HG02588 (cell line): ENCODE results near the gene RAB11FIP3.
A peak's percentile ranks its signal among the peaks of the same experiment; 100 is the strongest.

Experiments
- ATAC-seq: cut with Tn5 transposase; IDR thresholded peaks from one replicate; pipeline ENCODE4 v1.9.1; 2021; ENCODE audit warnings: mild to moderate bottlenecking, moderate library complexity; ENCODE audit not compliant: unreplicated experiment

RAB11FIP3 gene

DNA sequence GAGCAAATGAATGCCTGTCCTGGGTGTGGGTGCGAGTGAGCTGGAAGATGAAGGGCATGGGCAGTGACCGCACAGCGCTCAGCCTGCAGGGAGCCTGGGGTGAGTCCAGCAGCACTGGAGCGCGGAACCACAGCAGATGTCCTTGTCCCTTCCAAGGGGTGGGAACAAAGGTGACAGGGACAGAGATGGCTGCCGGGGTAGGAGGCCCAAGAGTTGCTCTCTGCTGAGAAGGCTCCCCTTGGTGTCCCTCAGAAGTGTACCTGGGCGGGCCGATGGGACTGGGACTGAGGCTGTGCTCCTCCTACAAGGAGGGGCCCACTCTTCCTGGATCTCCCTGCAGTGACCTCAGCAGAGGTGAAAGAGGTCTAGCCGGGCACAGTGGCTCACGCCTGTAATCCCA is 36.1 kb upstream of the RAB11FIP3 start:
- no peak for ATAC-seq

DNA sequence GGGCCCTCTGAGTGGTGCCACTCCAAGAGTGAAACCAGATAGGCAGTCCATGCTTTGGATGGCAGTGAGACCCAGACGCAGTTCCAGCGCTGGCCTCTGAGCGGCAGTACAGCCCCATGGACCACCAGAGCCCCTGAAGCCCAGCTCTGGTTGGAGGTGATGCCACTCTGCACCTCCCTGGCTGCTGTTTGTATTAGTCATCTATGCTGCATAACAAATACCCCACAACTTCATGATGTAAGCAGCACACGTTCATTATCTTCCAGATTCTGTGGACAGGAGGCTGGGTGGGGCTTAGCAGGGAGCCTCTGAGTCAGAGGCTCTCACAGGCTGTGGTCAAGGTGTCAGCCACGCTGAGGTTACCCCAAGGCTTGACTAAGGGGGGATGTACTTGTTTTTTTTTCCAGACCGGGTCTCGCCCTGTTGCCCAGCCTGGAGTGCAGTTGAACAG is 33.5 kb upstream of the RAB11FIP3 start:
- no peak for ATAC-seq

DNA sequence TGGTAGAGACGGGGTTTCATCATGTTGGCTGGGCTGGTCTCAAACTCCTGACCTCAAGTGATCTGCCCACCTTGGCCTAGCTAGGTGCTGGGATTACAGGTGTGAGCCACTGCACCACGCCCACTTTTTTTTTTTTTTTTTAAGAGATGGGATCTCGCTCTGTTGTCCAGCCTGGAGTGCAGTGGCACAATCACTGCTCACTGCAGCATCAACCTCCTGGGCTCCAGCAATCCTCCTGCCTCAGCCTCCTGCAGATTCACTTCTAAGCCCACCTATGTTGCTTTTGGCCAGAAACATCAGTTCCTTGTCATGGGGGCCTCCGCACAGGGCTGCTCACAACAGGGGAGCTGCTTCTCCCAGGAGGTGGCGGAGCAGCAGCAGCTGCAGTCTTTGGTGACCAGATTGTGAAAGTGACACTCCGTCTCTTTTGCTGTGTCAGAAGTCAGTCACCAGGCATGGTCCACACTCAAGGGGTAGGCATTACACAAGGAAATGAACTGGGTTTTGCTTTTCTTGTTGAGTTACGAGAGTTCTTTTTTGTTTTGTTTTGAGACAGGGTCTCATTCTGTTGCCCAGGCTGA is 32.9 kb upstream of the RAB11FIP3 start:
- no peak for ATAC-seq

DNA sequence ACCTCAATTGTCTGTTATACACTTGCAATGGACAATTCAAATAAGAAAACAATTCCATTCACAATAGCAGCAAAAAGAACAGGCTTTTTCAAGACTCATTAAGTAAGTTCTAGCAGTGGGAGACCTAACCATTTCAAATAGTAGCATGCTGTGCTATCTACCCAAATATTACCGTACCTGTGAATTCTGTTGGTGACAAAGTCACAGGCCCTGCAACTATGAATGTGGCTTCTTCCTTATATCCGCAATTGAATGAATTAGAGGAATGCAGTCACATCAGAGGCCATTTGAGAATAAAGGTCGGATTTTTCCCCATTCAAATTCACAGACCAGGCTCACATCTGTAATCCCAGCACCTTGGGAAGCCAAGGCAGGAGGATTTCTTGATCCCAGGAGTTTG is 29.2 kb upstream of the RAB11FIP3 start:
- ATAC-seq = no peak

DNA sequence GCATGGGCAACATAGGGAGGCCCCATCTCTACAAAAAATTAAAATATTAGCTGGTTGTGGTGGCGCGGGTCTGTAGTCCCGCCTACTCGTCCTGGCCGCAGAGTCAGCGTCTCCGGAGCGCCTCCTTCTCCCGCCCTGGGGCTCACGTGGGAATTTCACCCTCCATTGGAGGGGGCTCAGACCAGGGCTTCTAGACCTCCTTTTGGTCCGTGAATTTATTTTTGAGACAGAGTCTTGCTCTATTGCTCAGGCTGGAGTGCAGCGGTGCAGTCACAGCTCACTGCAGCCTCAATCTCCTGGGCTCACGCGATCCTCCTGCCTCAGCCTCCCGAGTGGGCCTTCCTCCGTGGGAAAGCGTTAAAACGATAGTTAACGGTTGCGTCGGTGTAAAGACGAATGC is 28.8 kb upstream of the RAB11FIP3 start:
- no peak for ATAC-seq

DNA sequence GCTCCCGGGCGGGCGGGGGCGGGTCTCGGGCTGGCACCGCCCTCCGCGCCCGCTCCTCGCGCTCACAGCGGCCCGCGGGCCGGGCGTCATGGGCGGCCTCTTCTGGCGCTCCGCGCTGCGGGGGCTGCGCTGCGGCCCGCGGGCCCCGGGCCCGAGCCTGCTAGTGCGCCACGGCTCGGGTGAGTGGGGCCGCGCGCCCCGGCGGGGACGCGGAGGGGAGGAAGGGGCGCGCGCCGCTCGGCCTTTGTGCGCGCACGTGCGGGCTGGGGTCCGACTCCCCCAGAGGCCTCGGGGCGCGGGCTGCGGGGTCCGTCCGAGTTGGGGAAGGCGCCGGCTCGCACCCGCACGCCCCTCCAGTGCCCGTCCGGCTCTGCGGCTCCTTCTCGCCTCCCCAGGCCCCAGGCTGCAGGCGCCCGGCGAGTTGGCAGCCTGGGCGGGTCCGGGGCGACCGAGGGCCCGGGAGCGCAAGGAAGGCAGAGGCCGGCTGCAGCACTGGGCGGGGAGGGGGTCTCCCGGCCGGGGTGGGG is 28.3 kb upstream of the RAB11FIP3 start, which contains the start of gene NME4:
NME4 (plus strand) TSS at position 65 of the 527 bp plus-strand sequence; CDS start at position 89, 24 bp downstream.
- ATAC-seq = no peak

DNA sequence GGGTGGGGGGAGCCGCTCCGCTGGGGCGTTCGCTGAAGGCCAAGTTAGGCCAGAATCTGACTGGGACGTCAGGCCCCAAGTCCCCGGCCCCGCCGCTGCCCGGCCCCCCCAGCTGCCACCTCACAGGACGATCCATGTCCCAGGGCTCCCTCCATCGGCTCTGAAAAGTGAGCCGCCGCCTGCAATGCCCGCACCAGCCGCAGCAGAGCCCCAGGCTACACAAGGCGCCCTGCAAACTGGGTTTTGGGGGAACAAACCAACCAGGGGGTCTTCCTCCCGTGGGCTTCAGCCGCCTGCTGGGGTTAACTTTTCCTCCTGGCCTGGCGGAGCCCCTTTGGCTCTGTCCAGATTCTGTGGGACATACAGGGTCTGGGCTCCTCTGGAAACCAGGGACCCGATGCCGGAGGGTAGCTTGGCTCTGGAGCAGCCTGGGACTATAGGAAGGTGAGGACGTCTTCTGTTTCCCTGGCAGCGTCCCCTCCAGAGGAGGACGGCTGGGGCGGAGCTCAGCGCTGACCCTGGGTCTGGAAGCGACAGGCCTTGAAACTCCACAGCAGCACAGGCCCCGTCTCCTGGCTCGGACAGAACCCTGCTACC is 27.6 kb upstream of the RAB11FIP3 start:
- no peak for ATAC-seq

DNA sequence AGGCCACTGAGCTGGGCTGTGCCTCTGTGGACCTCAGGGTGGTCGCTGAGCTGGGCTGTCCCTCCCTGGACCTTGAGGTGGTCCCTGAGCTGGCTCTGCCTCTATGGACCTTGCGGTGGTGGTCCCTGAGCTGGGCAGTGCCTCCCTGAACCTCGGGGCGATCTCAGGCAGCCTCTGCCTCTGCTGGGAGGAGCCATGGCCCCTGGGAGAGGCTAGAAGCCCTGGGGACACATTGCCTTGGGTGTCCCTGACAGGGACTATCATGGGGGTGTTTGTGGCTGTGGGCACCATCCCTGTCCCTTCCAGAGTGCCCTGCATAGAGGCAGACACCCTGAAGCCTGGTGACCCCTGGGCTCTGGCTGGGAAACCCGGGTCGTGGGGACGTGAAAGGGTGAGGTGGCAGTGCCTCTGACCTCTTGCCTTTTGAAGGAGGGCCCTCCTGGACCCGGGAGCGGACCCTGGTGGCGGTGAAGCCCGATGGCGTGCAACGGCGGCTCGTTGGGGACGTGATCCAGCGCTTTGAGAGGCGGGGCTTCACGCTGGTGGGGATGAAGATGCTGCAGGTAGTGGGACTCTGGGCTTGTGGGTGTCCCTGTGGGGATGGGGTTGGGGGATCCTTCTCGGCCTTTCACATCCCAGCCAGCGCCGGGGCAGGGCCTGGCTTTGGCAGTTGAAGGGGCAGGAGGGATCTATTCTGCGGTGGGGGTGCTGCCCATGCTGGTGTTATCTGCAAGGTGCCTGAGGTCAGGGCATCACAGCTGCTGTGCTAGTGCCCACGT is 26.7 kb upstream of the RAB11FIP3 start:
- ATAC-seq = no peak

DNA sequence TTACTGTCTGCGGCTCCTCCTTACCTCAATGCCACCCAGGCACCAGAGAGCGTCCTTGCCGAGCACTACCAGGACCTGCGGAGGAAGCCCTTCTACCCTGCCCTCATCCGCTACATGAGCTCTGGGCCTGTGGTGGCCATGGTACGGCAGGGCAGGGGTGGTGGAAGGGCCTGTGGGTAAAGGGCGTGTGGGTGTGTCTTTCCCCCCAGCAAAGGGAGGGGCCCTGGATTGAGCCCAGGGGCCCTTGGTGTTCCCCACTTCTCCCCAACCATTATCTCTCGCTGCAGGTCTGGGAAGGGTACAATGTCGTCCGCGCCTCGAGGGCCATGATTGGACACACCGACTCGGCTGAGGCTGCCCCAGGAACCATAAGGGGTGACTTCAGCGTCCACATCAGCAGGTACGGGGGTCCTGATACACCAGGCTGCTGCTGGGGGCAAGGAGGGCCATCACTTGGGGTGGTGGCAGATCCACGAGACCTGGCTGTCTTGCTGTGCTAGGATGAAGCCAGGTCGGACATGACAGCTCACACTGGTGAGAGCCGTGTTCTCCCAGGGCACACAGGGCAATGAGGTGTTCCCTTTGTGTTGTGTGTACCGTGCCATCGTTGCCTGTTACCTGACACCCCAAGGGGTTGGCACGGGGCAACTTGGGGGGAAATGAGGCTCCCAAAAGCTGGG is 26.0 kb upstream of the RAB11FIP3 start:
- no peak for ATAC-seq

DNA sequence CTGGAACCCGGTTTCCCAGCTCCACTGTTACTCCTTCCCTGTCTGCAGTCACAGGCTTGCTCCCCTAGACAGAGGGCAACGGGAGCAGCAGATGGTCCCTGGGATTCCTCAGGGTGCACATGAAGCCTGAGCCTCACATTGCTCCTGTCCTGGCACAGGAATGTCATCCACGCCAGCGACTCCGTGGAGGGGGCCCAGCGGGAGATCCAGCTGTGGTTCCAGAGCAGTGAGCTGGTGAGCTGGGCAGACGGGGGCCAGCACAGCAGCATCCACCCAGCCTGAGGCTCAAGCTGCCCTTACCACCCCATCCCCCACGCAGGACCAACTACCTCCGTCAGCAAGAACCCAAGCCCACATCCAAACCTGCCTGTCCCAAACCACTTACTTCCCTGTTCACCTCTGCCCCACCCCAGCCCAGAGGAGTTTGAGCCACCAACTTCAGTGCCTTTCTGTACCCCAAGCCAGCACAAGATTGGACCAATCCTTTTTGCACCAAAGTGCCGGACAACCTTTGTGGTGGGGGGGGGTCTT is 25.3 kb upstream of the RAB11FIP3 start:
- ATAC-seq = no peak

DNA sequence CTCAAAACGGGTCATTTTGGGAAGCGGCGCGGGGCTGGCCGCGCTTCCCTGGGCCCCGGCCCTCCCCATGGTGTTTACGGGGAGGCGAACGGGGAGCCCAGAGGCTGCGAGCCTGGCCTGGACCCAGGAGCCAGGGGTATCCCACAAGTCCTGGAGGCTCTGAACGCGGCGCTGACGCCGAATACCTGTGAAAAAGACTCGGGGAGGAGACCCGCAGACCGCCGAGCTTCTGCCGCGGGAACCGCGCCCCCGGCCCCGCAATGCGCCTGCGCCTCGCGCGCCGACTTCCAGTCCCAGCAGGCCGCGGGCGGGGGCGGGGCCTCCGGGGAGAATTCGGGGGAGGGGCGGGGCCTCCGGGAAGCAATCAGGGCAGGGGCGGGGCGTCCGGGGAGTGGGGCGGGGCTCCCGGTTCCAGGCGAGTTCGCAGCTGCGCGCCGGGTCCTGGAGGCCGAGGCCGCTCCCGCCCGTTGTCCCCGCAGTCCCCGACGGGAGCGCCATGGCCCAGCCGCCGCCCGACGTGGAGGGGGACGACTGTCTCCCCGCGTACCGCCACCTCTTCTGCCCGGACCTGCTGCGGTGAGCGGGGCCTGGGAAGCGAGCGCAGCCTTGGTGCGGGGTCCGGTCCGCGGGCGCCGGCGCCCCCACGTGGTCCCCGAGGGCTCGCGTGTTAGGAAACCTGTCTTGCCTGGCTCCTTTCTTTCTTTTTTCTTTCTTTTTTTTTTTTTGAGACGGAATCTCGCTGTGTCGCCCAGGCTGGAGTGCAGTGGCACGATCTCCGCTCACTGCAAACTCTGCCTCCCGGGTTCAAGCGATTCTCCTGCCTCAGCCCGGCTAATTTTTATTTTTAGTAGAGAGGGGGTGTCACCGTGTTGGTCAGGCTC is 23.7 kb upstream of the RAB11FIP3 start, which contains the start of gene DECR2:
DECR2 (plus strand) TSS at position 418 of the 881 bp plus-strand sequence; CDS start at position 497, 79 bp downstream.
- ATAC-seq = peak; percentile 51

DNA sequence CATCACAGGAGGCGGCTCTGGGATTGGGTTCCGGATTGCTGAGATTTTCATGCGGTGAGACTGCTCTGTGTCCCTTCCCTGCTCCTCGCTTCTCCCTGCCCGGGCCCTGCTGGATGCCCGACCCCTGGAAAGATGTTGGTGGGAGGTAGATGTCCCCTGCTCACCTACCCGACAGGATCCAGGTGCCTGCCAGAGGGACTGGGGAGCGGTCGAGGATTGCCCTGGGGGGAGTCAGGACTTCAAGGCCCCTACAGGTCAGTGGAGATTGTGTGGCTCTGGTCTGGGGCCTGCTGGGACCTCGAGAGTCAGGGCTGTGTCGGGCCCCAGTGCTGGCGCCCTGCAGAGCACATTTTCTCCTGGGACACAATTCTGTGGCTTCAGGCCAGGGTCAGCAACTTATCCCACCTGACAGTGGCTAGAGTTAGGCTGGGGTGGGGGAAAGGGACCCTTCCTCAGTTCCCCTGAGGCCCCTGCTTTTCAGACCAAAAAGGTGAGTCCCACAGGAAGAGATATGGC is 20.4 kb upstream of the RAB11FIP3 start:
- ATAC-seq = no peak

DNA sequence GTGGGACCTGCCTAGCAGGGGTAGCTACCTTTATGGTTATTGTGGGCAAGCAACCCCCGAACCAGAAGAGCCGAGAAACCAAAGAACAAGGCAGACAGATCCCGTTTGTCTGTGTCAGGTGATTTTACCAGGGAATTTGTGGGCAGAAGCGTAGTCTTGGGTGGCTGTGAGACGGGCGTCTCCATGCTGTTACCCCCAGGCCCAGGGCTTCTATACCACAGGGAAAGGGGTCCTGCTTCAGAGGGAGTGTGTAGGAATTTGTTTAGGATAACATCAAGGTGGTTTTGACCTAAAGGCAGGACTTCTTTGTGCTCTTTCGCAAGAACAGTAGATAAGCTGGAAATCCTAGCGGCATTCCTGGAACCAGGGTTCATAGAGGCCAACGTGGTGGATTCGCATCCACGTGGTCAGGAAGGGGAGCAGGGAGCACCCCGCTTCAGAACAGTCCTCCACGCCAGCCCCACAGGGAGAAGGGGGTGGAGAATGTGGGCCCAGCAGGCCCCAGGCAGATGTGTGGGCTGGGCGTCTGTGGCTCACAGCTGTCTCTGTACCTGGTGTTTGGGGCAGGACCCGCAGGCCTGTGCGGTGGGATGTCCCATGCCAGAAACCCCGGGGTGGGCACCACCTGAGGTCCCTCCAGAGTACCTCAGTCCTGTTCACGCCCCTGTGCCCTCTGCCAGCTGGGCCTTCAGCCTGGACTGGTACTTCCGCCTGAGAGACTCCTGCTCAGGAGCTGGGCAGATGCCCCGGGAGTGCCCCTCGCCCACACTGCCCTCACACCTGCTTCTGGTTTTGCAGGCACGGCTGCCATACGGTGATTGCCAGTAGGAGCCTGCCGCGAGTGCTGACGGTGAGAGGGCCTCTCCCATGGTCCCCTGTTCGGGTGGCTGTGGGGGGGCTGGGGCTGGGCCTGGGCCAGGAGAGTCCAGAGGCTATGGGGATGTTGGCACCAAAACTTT is 19.6 kb upstream of the RAB11FIP3 start:
- no peak for ATAC-seq

DNA sequence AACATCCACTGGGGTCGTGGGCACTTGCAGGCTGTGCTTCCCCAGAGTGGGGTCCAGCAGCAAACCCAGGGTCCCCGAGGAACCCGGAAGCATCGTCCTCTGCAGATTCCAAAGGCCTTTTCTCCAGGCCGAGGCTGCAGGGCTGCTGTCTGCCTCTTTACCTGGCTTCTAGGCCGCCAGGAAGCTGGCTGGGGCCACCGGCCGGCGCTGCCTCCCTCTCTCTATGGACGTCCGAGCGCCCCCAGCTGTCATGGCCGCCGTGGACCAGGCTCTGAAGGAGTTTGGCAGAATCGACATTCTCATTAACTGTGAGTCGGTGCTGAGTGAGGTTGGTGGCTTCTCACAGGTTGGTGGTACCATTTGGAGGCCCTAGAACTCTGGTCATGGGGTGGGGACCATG is 18.2 kb upstream of the RAB11FIP3 start:
- no peak for ATAC-seq

DNA sequence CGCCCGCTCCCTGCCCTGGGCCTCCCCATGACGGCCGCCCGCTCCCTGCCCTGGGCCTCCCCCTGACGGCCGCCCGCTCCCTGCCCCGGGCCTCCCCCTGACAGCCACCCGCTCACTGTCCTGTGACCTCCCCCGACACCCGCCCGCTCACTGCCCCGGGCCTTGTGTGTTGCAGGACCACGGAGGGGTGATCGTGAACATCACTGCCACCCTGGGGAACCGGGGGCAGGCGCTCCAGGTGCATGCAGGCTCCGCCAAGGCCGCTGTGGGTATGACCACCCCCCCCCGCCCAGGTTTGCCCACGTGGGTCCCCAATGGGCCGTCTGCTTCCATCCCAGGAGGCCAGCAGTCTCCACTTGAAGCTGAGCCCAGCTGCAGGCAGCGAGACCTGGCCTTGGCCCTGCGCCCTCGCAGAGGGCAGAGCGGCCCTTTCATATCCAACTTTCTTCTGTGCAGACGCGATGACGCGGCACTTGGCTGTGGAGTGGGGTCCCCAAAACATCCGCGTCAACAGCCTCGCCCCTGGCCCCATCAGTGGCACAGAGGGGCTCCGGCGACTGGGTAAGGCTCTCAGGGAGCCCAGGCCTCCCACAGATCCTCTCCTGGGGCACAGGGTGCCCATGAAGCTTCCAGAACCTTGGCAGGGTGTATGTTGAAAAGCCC is 14.8 kb upstream of the RAB11FIP3 start:
- no peak for ATAC-seq

DNA sequence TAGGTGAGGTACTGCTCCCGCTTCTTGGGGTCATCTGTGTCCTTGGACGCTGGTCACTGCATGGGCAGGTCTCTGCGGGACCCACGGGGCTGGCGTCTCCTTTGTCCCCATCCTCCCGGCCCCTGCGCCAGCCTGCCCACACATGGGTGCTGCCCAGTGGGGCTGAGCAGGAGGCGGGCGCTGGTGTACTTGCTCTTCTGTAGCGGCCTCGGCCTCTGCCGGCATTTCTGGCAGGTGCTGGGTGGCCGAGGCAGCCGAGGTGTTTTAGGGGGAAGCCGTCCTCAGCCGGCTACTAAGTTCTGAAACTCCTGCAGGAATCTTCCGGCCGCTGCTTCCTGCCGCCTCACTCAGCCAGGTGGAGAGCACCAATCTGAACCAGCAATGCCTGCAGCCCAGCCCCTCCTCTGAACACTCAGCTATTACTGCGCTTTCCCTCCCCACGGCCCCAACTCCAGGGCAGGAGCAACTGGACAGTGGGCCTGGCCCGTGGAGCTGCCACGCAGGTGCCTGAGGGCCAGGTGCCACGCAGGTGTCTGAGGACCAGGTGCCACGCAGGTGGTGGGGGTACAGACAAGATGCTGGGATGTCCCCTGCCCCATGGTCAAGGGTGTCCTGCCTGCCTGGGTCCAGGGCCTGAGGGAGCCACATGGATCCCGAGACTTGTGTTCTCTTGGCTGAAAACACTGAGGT is 13.7 kb upstream of the RAB11FIP3 start:
- ATAC-seq = no peak

DNA sequence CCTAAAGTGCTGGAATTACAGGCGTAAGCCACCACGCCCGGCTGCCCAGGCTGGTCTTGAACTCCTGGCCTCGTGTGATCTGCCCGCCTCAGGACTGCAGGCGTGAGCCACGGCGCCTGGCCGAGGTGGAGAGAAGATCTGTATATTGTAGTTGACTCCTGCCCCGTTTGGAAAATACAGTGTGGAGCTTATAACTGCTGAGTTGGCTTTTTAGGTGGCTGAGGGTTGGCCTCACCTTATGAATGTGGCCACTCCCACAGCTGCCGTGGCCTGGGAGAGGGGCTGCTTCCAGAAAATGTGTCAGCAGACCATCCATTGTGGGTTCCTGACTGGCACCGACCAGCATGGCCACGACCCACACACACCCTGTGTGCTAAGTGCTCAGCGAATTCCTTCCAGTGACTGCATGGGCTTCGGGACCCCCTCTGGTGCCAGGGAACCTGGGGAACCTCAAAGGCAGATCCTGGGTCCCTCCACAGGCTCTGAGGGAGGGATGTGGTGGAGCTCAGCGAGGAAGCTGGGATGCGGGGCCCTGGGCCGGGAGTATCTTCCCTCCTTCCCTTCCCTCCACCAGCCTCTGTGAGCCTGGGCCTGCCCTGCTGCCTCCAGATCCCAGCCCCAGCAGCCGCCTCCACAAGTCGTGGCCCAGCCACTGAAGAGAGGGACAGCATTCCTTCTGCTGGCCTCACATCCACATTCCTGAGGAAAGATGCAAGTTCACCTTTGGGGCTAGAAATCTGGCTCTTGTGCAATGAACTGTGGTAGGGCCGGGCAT is 10.9 kb upstream of the RAB11FIP3 start:
- no peak for ATAC-seq
